ENCODE results near the gene SPAM1.
"Not testable (repeated sequence)": the region's sequence is repeated elsewhere in the genome, so short reads cannot be mapped to it uniquely, and the experiment has no call there.

SPAM1 gene, protein sequence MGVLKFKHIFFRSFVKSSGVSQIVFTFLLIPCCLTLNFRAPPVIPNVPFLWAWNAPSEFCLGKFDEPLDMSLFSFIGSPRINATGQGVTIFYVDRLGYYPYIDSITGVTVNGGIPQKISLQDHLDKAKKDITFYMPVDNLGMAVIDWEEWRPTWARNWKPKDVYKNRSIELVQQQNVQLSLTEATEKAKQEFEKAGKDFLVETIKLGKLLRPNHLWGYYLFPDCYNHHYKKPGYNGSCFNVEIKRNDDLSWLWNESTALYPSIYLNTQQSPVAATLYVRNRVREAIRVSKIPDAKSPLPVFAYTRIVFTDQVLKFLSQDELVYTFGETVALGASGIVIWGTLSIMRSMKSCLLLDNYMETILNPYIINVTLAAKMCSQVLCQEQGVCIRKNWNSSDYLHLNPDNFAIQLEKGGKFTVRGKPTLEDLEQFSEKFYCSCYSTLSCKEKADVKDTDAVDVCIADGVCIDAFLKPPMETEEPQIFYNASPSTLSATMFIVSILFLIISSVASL

DNA sequence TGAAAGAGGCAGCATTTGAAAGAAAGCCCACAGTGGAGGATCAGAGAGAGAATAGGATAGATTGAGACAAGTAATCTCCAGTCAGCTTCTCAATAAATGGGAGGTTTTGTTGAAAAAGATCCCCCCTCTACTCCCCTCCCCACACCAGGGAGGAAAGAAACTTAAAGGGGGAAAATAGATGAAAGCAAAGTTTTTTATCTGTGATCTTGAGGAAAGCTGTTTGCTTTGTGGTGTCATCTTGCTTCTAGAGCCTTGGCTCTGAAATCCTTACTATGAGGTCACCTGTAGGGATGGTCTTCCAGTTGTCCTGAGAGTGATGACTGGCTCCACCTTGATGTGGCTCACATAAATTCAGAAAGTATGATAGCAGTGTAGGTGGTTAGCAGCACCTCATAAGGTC lies at the start of gene SPAM1:
TSS of gene SPAM1 (plus strand) at position 301 of the 400 bp plus-strand sequence. CDS start 28,330 bp downstream, outside the sequence.
- no peak for DNase-seq

DNA sequence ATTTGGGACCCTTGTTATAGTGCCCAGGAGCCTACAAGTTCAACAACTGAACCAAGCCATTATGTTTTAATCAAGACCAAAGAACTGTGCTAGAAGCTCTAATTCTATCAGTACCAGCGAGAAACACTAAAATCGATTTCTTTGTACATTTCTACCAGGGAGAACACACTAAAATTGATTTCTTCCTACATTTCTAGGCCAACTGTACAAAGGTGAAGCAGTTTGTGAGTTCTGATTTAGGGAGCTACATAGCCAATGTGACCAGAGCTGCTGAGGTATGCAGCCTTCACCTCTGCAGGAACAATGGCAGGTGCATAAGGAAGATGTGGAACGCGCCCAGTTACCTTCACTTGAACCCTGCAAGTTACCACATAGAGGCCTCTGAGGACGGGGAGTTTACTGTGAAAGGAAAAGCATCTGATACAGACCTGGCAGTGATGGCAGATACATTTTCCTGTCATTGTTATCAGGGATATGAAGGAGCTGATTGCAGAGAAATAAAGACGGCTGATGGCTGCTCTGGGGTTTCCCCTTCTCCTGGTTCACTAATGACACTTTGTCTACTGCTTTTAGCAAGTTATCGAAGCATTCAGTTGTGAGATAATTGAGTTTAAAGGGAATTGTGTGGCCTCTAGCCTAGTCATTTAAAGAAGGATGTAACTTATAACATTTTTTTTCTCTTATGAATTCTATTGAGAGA lies 48.3 kb upstream of the SPAM1 start:
- no peak for DNase-seq

DNA sequence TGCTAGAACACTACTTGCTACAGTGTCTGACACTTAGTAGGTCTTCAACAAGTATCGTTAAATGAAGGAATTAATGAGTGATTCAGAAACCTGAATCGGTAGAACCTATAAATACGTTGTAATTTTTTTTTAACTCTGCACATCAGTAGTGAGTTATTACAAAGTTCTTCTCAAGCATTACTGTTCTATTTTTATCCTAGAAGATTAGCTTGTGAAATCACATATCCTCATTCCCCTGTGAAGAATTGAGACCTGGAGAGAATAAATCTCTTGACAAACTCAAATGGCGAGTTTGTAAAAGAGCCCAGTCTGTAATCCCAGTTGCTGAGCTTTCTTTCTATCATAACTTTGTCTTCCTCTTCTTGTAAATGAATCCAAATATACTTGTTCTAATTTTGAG lies 45.4 kb upstream of the SPAM1 start:
- no peak for DNase-seq

DNA sequence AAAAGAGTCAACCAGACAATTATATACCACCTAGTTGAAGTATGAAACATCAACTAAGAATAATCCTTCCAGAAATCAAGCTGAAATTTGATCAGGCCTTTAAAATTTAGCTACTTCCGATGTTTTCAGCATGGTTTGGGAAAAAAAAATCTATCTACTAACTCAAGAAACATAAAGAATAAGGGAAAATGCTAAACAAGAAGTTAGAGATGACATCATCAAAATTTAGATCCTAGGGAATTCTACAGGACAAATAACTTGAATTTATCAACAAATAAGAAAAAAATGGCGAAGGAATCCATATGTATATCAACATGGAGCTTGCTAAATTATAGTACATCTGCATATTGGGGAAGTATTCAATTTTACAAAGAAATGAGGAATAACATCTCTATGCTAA lies 43.7 kb upstream of the SPAM1 start:
- DNase-seq, result no peak

DNA sequence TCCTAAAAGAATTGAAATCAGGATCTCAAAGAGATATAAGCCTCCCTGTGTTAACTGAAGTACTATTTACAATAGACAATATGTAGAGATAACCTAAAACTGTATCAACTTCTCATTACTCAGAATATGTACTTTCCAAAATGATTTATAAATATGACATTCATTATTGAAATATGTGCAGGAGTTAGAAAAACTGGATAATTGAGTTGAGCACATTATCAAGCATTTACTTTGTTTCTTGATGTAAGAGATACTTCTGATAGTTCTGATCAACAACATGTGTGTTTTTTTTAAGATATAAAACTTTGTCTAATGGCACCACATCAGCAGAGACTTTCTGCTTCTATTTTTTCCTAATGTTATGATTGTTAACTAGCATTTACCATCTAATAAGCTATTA lies 41.9 kb upstream of the SPAM1 start:
- DNase-seq, result no peak

DNA sequence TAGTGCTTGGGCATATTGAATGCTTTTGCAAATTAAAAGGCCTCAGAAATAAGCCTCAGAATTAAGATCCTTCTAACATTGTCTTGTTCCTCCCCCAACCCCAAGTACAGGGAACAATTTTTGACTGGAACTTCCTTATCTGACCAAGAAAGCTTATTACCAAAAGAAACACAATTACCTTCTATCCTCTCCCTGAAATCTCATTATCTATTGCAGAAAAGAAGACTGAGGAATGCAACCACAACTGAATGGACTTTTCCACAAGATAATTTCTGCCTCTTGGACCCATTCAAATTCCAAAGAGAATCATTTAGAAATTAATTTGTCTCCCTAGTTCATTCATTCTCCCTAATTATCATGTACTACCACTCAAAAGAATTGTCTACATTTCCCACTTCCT lies 36.8 kb upstream of the SPAM1 start:
- no peak for DNase-seq

DNA sequence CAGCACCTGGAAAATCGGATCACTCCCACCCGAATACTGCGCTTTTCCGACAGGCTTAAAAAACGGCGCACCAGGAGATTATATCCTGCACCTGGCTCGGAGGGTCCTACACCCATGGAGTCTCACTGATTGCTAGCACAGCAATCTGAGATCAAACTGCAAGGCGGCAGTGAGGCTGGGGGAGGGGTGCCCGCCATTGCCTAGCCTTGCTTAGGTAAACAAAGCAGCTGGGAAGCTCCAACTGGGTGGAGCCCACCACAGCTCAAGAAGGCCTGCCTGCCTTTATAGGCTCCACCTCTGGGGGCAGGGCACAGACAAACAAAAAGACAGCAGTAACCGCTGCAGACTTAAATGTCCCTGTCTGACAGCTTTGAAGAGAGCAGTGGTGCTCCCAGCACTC lies 30.3 kb upstream of the SPAM1 start:
- not testable (repeated sequence) for DNase-seq

DNA sequence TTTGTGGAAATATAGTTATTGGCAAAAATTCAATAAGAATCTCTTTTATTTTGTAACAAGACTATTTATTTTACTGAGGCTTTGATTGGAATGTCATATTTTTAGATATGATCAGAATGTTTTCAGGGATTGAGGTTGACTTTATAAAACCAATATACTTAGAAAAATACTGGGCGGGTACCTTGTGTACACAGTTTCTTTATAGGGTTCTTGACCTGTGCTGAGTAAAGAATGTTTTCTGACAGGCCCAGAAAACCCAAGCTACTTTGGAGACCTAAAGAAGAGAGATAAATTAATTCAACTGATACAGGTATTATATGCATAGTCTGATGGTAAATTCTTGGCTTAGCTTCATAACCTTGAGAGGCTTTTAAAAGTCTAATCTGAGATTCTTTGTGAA lies 23.9 kb upstream of the SPAM1 start:
- DNase-seq, result no peak

DNA sequence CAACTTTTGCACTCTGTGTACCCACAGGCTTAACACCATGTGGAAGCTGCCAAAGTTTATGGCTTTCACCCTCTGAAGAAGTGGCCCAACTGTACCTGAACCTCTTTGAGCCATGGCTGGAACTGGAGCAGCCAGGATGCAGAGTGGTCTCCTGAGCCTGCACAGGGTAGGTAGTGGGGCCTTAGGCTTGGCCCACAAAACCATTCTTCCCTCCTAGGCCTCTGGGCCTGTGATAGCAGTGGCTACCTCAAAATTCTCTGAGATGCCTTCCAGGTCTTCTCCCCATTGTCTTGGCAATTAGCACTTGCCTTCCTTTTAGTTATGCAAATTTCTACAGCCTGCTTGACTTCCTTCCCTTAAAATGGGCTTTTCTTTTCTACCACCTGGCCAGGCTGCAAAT lies 19.3 kb upstream of the SPAM1 start:
- DNase-seq, result no peak

DNA sequence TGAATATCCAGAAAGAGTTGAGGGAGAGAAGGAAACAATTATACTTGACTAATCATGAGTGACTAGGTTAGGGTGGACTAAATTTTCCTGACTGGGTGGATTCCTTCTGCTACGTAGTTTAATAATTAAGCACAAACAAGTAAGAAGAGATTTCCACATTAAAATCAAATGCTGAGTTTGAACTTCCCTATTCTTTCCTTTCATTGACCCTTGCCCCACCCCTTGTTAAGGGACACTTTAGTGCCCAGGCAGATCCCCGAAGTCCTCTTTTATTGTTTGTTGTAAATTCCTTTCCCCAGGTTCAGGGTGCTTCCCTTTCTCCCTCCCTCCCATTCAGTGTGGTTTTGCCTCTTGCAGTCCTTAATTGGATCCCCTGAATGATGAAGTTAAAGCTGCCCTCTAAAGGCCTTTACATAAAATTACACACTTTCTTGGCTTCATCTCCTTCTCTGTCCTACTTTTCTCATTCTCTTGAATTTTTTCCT lies 8.8 kb upstream of the SPAM1 start:
- no peak for DNase-seq

DNA sequence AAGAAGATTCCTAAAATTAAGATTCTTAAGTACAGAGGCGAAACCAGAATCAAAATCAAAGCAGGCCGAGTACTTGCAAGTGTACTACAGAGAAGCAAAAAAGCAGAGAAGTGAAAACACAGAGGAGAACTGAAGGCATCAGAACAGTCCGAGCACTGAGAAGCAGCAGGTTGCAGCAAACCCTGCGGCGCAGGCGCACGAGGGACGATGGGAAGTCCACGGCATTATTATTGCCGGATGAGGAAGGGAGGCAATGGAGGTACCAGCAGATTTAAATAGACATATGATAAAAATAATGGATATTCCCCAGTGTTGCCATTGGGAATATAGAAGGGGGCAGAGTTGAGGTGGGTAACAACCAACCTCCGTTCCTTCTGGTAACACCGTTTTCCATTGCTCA lies 7.2 kb upstream of the SPAM1 start:
- DNase-seq, result no peak

DNA sequence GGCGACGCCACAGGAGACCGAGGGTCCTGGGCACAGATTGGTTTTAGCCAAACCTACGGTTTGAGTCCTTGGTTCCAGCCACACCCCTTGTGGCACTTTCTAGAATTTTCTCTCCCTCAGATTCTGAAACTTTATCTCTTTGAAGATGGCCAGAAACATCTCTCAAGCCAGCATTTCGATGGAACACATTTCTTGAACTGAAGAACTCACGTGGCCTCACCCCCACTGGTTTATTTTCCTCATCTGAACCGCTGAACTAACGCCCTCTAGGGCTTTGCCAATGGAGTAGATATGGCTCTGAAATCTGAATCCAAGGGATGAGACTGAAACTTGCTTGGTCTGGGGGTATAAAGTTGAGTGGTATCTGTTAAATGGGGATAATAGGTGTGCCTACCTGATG lies 6.7 kb upstream of the SPAM1 start:
- no peak for DNase-seq

DNA sequence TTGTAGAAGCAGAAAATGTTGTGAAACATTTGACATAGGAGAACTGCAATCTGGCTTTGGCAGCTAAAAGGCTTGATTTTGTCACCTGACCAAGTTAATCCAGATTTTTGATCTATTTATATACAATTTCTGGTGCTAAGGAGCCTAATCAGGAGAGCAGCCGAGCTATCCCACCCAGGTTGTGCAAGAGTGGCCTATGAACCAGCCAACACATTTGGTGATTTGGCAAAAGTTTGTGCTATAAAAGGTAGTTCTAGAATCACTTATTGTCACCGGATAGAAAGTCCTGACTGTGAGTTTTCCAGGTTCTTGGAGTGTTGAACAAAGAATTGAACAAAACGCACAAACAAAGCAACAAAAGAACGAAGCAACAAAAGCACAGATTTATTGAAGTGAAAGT lies 1.4 kb upstream of the SPAM1 start:
- no peak for DNase-seq

DNA sequence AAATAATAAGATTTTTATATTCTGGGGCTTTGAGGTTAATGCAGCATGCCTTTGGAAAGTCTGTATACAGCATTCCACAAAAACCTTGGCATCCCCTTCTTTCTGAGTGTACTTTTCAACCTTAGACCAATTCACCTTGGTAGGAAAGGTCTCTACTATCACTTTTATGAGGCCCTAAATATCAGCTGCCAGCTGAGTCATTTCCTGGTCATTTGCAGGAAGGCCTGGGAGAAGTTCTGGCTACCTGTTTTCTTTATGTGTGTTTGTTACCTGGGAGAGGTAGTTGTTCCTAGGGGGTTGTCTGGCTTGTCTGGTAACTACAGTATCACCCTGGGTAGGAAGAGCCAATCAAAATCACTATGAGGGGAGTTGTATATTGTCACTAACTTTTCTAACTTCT lies 4.1 kb downstream of the SPAM1 start:
- no peak for DNase-seq

DNA sequence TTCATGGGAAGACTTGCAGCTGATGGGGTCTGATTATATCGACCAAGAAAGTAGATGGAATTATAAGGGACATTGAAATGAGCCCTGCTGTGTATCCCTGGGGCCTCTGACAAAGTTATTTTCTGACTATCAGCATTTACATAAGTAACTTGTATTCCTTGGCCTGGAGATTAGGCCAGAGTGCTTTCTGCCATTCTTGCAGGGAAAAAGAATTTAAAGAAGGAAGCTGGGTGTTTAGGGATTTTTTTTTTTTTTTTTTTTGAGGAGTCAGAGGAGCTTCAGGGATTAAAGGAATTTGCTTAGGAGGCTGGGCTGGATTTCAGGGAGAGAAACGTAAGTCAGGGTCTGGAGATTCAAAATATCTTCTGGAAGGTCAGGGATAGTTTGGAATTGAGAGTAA lies 4.6 kb downstream of the SPAM1 start:
- no peak for DNase-seq

DNA sequence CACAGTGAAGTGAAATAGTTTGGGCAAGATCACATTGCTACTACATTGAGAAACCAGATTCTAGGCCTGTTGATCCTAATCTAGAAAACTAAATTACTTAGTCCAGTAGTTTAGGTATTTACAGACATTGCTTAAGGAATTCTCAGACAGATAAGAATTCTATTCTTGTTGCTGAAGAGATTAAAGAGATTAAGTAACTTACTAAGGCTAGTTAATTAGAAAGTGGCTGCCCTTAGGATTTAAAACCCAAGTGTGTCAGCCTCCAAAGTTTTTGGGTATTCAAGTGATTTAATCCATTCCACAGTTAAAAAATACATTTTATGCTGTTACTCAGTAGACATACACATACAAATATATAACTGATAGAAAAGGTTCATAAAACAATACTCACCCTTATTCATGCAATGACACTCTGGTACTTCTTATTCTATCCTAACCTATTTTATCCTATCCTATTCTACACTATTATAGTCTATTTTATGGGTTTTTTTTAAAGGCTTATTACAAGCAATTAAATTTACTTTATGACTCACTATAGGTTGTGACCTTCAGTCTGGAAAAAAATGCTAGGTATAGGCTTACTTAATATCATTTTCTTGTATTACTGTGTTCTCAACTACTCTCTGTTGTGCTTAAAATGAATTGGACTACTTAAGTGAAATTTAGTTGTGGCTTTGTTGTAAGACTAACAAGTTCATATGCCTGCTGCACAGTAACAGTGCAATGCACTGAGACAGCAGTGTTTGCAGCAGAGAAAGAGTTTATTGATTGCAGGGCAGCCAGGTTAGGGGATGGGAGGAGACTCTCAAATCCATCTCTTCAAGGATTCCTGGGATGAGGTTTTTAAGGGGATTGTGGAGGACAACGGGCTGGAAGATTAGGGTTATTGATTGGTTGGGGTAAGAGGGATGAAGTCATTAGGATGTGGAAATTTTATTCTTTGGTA lies 10.7 kb downstream of the SPAM1 start:
- DNase-seq, result no peak

DNA sequence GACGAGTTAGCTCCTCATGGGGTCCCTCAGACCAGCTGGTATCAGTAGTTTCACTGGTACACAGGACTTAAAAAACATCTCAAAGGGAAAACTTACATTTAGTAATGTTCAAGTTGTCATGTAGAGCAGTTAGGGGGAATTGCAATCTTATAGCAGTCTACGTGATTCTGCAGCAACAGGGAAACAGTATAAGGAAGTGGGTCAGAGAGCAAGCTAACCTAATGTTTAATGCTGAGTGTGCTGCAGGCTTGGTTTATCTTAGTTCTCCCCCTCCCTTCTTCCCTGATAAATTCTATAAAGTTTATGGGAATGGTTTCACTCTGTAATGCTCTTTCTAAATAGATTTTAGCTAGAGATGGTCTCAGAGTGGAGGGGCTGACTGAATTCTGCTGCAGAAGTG lies 11.3 kb downstream of the SPAM1 start:
- no peak for DNase-seq

DNA sequence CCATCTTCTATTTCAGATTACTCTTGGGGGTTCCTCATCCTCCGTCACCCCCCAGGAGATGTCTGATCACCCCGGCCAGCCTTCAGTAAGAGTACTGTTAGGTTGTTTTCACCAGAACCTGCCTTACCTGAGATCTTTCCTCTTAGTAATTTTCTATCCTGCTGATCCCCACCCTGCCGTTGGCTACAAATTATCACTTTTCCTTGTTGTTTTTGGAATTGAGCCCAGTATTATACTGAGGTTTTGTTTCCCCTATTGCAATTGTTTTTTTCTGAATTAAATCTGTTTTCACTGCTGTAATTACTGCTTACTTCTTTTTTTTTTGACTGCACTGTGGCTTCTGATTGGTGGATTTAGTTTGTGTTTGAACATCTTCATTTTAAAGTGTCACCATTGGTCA lies 14.7 kb downstream of the SPAM1 start:
- no peak for DNase-seq

DNA sequence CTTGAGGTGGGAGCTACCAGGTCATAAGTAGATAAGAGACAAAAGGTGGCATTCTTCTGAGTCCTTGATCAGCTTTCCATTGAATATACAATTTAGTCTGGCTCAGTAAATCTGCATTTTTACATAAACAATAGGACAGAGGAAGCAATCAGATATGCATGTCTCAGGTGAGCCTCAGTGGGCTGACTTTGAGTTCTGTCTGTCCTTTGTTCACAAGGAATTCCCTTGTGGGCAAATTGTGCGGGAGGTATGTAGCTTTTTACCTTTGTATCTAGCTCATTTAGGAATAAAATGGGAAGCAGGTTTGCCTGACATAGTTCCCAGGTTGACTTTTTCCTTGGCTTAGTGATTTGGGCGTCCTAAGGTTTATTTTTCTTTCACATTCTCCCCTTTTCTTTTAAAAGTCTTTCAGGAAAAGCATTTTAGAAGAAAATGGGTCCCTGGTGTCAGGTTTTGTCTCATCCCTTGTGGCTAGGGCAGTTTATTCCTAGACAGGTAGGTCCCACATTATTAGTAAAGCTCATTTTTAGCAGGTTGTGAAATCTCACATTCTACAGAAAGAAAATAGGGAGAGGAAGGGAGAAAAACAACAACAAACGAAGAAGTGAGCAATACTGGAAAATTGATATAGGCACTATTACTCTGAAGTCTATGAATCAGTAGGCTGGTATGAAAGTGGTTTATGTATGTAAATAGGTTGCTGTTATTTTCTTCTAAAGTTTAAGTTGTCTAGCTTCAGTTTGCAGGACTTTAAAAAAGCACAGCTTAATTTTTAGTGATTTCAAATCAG lies 16.5 kb downstream of the SPAM1 start:
- no peak for DNase-seq

DNA sequence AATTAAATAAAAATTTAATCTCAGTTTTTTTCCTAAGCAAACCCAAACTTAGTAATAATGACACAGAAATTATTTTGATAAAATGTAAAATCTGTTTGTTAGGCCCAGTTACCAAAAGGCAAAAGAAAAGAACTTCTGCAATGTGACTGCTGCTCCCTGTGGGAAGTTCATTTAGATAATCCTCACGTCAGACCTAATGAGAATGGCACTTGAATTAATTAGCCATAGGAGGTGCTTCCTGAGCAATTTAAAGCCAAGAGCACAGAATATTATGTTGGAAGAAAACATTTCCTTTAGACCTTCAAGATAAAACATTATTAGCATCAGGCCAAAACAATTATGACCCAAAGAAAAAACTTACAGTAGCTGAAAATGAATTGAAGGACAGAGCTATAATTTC lies 19.4 kb downstream of the SPAM1 start:
- no peak for DNase-seq

DNA sequence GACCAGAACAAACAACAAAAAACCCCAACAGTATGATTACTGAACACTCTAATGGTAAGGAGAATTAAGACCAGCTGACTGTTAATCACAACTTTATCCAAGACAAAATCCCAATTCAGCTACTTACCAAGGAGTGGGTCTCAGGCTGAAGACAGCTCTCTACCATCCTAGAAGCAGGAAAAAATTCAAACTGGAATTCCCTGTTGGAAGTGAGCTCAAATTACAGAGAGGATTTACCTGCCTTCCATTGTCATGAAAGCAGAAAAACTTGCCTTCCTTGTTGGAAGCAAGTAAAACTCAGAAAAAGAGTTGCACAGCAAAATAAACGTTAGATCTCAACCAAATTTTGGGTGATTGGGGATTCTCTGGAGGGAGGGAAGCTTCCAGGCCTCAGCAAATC lies 20.9 kb downstream of the SPAM1 start:
- DNase-seq, result no peak

DNA sequence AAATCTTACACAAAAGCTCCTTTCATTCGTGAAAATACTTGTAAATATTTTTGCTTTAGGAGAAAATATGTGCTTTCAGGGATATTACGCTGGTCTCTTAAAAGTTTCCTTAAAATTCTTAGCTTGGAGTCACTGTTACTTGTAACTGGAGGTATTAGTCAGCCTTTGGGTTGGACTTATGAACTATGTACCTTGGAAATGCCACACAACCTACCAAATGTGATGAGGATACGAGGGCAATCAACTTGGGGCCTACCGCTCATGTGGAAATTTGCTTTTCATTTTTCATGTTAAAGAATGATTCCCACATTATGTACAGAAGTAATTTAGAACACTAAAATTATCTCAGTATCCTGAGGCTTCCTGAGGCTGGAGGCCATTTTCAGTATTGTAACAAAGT lies 23.1 kb downstream of the SPAM1 start:
- no peak for DNase-seq

Measured in left hindlimb (tissue), 1 donor.